HCT116 (cell line): ENCODE measurements around the gene TMEM135. TPM values are rescaled to one million over a fixed set of nuclear protein-coding genes. Genes with fewer than 3 reads are reported as not detected.

Experiments
- ATAC-seq: fragments of 200-7000 bp; cut with Tn5 transposase; 2 replicates; pipeline ENCODE4 v1.9.1; 2020; ENCODE audit warnings: mild to moderate bottlenecking, moderate library complexity
- BruUV-seq: library from RNA; stranded (reverse); fragments of 400-500 nt; replicated peaks from 2 replicates; lab custom pipeline; 2021; lab: Mats Ljungman, UMichigan
- CTCF ChIA-PET: fragments of 300-600 bp; sonication (Branson Sonifier 250); formaldehyde crosslinking; loops from one replicate; lab custom pipeline; 2021; ENCODE audit warnings: antibody characterized with exemption; lab: Charles Lee
- POLR2A ChIA-PET: fragments of 300-600, 350-600 bp; sonication (Branson Sonifier 250); formaldehyde crosslinking; loops from one replicate; lab custom pipeline; 2021; ENCODE audit warnings: antibody characterized with exemption; lab: Charles Lee
- RAD21 ChIA-PET, 2 experiments: fragments of 300-600 bp; sonication (Branson Sonifier 250); formaldehyde crosslinking; loops; one replicate each; lab custom pipeline; 2023; ENCODE audit warnings: low total read pairs in 2 of 2; ENCODE audit not compliant: uncharacterized antibody in 2 of 2, unreplicated experiment in 2 of 2, low non-redundant PET in 1 of 2; lab: Charles Lee
- DNase-seq: peaks from one replicate; pipeline ENCODE4 v3.0.0-alpha.2; 2010; ENCODE audit warnings: low read depth, low spot score
- H2AFZ ChIP-seq: fragments of 200-600 bp; shearing (Covaris generic), sonication (generic); 2 replicates; pipeline ENCODE4 v1.6.1; 2017; ENCODE audit warnings: low read depth, mixed run types, mixed read lengths, antibody characterized with exemption, low read length; ENCODE audit not compliant: poor library complexity, severe bottlenecking
- H3K27ac ChIP-seq: 2 replicates; pipeline ENCODE4 v1.5.1; 2012; ENCODE audit warnings: low read depth, low read length
- H3K27me3 ChIP-seq: fragments of 200-600 bp; sonication (generic); 2 replicates; pipeline ENCODE4 v1.6.1; 2016; ENCODE audit warnings: mixed run types, low read length, mixed read lengths; ENCODE audit not compliant: insufficient read depth
- H3K36me3 ChIP-seq, 2 experiments: fragments of 200-500 bp in 1 of 2; fragments of 200-600 bp in 1 of 2; sonication (Bioruptor generic) in 1 of 2; sonication (generic) in 1 of 2; 2 replicates each; pipeline versions ENCODE4 v1.5.1 to v1.6.1; 2014 to 2016; ENCODE audit warnings: low read length in 2 of 2, inconsistent platforms in 1 of 2, mixed read lengths in 1 of 2, mixed run types in 1 of 2; ENCODE audit not compliant: insufficient read depth in 2 of 2, control insufficient read depth in 1 of 2
- H3K4me1 ChIP-seq, 2 experiments: fragments of 200-600 bp in 1 of 2; sonication (generic) in 1 of 2; 2 replicates each; pipeline versions ENCODE4 v1.5.1 to v1.6.1; 2012 to 2017; ENCODE audit warnings: low read length in 2 of 2, inconsistent platforms in 1 of 2, mild to moderate bottlenecking in 1 of 2, mixed read lengths in 1 of 2, mixed run types in 1 of 2, moderate library complexity in 1 of 2; ENCODE audit not compliant: insufficient read depth in 2 of 2, control insufficient read depth in 1 of 2
- H3K4me2 ChIP-seq: fragments of 200-600 bp; sonication (generic); 2 replicates; pipeline ENCODE4 v1.6.1; 2017; ENCODE audit warnings: mixed run types, low read length, mixed read lengths
- H3K4me3 ChIP-seq, 2 experiments: fragments of 200-600 bp in 1 of 2; sonication (generic) in 1 of 2; replicated peaks in 1 of 2; 2 replicates each; pipeline ENCODE4 v1.5.1; 2011 to 2016; ENCODE audit warnings: low read length in 2 of 2, control low read depth in 1 of 2, low read depth in 1 of 2, mild to moderate bottlenecking in 1 of 2, mixed read lengths in 1 of 2, mixed run types in 1 of 2
- H3K79me2 ChIP-seq: fragments of 200-600 bp; sonication (generic); 2 replicates; pipeline ENCODE4 v1.6.1; 2017; ENCODE audit warnings: mild to moderate bottlenecking, mixed run types, low read length, moderate library complexity, mixed read lengths; ENCODE audit not compliant: insufficient read depth
- H3K9ac ChIP-seq: fragments of 200-600 bp; sonication (generic); 2 replicates; pipeline ENCODE4 v1.6.1; 2016; ENCODE audit warnings: low read length, mixed read lengths
- H3K9me2 ChIP-seq: fragments of 200-600 bp; sonication (generic), shearing (Covaris generic); 2 replicates; pipeline ENCODE4 v1.6.1; 2017; ENCODE audit warnings: mixed run types, mild to moderate bottlenecking, moderate library complexity; ENCODE audit not compliant: insufficient read depth
- H3K9me3 ChIP-seq, 2 experiments: fragments of 200-500 bp in 1 of 2; fragments of 200-600 bp in 1 of 2; sonication (Bioruptor generic) in 1 of 2; sonication (generic) in 1 of 2; 2 replicates each; pipeline ENCODE4 v1.6.1; 2014 to 2017; ENCODE audit warnings: low read length in 2 of 2, mixed read lengths in 2 of 2, inconsistent platforms in 1 of 2, low read depth in 1 of 2, mild to moderate bottlenecking in 1 of 2, mixed run types in 1 of 2, moderate library complexity in 1 of 2; ENCODE audit not compliant: control insufficient read depth in 1 of 2, insufficient read depth in 1 of 2
- H4K20me1 ChIP-seq: fragments of 200-600 bp; sonication (generic), shearing (Covaris generic); 2 replicates; pipeline ENCODE4 v1.6.1; 2017; ENCODE audit warnings: mixed run types, mild to moderate bottlenecking, moderate library complexity; ENCODE audit not compliant: insufficient read depth
- CBX3 ChIP-seq: IDR thresholded peaks from 2 replicates; pipeline ENCODE4 v1.6.1; 2012; ENCODE audit warnings: low read depth
- CEBPB ChIP-seq: IDR thresholded peaks from 2 replicates; pipeline ENCODE4 v1.6.1; 2012; ENCODE audit warnings: low read depth
- EZH2 ChIP-seq: fragments of 200-600 bp; sonication (generic); IDR thresholded peaks from 2 replicates; pipeline ENCODE4 v1.6.1; 2017; ENCODE audit warnings: antibody characterized with exemption, mixed run types
- FOSL1 ChIP-seq: IDR thresholded peaks from 2 replicates; pipeline ENCODE4 v1.6.1; 2012; ENCODE audit warnings: low read depth
- JUND ChIP-seq: IDR thresholded peaks from 2 replicates; pipeline ENCODE4 v1.6.1; 2012
- POLR2A ChIP-seq: IDR thresholded peaks from 2 replicates; pipeline ENCODE4 v1.7.0; 2011; ENCODE audit warnings: borderline replicate concordance; ENCODE audit not compliant: insufficient read depth, insufficient read length; ENCODE audit errors: extremely low read depth
- POLR2AphosphoS5 ChIP-seq: IDR thresholded peaks from 2 replicates; pipeline ENCODE4 v1.6.1; 2011; ENCODE audit warnings: mild to moderate bottlenecking, low read depth, low read length, moderate library complexity
- RAD21 ChIP-seq: IDR thresholded peaks from 2 replicates; pipeline ENCODE4 v1.6.1; 2012; ENCODE audit warnings: low read depth, mild to moderate bottlenecking
- SP1 ChIP-seq: IDR thresholded peaks from 2 replicates; pipeline ENCODE4 v1.6.1; 2012; ENCODE audit warnings: low read depth
- SRF ChIP-seq: IDR thresholded peaks from 2 replicates; pipeline ENCODE4 v1.6.1; 2012; ENCODE audit warnings: low read depth
- TCF7L2 ChIP-seq: IDR thresholded peaks from 2 replicates; pipeline ENCODE4 v1.7.0; 2011; ENCODE audit warnings: borderline replicate concordance, inconsistent platforms; ENCODE audit not compliant: insufficient read depth, insufficient read length; ENCODE audit errors: extremely low read depth
- YY1 ChIP-seq: IDR thresholded peaks from 2 replicates; pipeline ENCODE4 v1.6.1; 2011; ENCODE audit warnings: low read length, low read depth, moderate library complexity, mild to moderate bottlenecking; ENCODE audit not compliant: insufficient replicate concordance; ENCODE audit errors: extremely low read depth
- ZFX ChIP-seq: fragments of 450-650 bp; IDR thresholded peaks from 2 replicates; pipeline ENCODE4 v1.6.1; 2017
- ZNF274 ChIP-seq: fragments of 200-500 bp; sonication (Bioruptor generic); IDR thresholded peaks from 2 replicates; pipeline ENCODE4 v1.6.1; 2014; ENCODE audit warnings: mild to moderate bottlenecking, low read depth, low read length, inconsistent platforms
- intact Hi-C: fragments of 100-400 bp; cut with micrococcal nuclease; formaldehyde crosslinking; loops from 2 replicates; pipeline ENCODE4 v1.10.0; 2022
- total RNA-seq: library from RNA; stranded (reverse); gene quantifications from one replicate; pipeline ENCODE4 v1.2.1, GENCODE V29; 2021; ENCODE audit not compliant: unreplicated experiment
- TF ChIP-seq, protein P1 (sequence below): IDR thresholded peaks from 2 replicates; pipeline ENCODE4 v1.6.1; 2012
- TF ChIP-seq, protein P2 (sequence below), 3 experiments: fragments of 200-600 bp in 1 of 3; sonication (generic) in 1 of 3; IDR thresholded peaks in 2 of 3; conservative IDR thresholded peaks in 1 of 3; 2 replicates each; pipeline ENCODE4 v1.5.1; 2012 to 2017; ENCODE audit warnings: low read depth in 2 of 3, low read length in 2 of 3, antibody characterized with exemption in 1 of 3, borderline replicate concordance in 1 of 3, control low read depth in 1 of 3, mild to moderate bottlenecking in 1 of 3, mixed read lengths in 1 of 3, mixed run types in 1 of 3, moderate library complexity in 1 of 3; ENCODE audit not compliant: insufficient read depth in 1 of 3
- TF ChIP-seq, protein P3 (sequence below): IDR thresholded peaks from 2 replicates; pipeline ENCODE4 v1.6.1; 2012; ENCODE audit warnings: low read depth
- TF ChIP-seq, protein P4 (sequence below): IDR thresholded peaks from 2 replicates; pipeline ENCODE4 v1.6.1; 2011; ENCODE audit warnings: mild to moderate bottlenecking, low read length, moderate library complexity; ENCODE audit not compliant: insufficient replicate concordance; ENCODE audit errors: extremely low read depth

TMEM135 gene
- total RNA-seq, 1 experiment from 2014 or later: 50.6 TPM

DNA sequence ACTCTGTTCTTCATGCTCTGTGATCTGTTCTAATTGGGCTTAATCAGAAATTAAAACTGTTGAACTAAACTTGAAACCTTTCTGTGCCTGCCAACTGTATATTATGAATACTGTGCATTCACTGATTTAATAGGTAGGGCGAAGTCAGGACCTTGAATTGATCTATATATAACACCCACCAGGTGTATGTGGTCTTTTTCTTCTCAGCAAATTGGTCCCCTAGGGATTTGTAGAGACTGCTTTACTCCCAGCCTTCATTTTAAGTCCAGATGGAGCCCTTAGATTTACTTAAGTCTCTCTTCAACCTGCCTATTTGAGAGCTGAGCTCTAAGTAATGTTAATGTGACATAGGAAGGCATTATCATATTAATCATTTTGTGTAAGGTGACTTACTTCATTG lies 257.5 kb downstream of the TMEM135 start:
- intact Hi-C loops: no loop called here
- no peaks in the 10 kb centered on the region for H3K9me3 ChIP-seq
- CTCF ChIA-PET: no interaction called here
- H4K20me1 ChIP-seq: peaks cover 5% of the 10 kb centered on the region; the same call in 1 of the 2 replicates
- no TSS peak for BruUV-seq
- RAD21 ChIA-PET: no interaction called here
- no peak for TF ChIP-seq TCF7L2
- TF ChIP-seq SRF: no peak
- no peak for TF ChIP-seq CEBPB
- TF ChIP-seq, protein P1, sequence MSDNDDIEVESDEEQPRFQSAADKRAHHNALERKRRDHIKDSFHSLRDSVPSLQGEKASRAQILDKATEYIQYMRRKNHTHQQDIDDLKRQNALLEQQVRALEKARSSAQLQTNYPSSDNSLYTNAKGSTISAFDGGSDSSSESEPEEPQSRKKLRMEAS: no peak
- TF ChIP-seq, protein P2, sequence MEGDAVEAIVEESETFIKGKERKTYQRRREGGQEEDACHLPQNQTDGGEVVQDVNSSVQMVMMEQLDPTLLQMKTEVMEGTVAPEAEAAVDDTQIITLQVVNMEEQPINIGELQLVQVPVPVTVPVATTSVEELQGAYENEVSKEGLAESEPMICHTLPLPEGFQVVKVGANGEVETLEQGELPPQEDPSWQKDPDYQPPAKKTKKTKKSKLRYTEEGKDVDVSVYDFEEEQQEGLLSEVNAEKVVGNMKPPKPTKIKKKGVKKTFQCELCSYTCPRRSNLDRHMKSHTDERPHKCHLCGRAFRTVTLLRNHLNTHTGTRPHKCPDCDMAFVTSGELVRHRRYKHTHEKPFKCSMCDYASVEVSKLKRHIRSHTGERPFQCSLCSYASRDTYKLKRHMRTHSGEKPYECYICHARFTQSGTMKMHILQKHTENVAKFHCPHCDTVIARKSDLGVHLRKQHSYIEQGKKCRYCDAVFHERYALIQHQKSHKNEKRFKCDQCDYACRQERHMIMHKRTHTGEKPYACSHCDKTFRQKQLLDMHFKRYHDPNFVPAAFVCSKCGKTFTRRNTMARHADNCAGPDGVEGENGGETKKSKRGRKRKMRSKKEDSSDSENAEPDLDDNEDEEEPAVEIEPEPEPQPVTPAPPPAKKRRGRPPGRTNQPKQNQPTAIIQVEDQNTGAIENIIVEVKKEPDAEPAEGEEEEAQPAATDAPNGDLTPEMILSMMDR (IDR thresholded peaks at IDR 0.05 in 2 of 3, conservative IDR thresholded peaks at IDR 0.05 in 1 of 3; ENCODE audit: borderline replicate concordance in 1 of 3, insufficient read depth in 1 of 3, low read depth in 2 of 3, low read length in 2 of 3): no peak
- TF ChIP-seq, protein P3, sequence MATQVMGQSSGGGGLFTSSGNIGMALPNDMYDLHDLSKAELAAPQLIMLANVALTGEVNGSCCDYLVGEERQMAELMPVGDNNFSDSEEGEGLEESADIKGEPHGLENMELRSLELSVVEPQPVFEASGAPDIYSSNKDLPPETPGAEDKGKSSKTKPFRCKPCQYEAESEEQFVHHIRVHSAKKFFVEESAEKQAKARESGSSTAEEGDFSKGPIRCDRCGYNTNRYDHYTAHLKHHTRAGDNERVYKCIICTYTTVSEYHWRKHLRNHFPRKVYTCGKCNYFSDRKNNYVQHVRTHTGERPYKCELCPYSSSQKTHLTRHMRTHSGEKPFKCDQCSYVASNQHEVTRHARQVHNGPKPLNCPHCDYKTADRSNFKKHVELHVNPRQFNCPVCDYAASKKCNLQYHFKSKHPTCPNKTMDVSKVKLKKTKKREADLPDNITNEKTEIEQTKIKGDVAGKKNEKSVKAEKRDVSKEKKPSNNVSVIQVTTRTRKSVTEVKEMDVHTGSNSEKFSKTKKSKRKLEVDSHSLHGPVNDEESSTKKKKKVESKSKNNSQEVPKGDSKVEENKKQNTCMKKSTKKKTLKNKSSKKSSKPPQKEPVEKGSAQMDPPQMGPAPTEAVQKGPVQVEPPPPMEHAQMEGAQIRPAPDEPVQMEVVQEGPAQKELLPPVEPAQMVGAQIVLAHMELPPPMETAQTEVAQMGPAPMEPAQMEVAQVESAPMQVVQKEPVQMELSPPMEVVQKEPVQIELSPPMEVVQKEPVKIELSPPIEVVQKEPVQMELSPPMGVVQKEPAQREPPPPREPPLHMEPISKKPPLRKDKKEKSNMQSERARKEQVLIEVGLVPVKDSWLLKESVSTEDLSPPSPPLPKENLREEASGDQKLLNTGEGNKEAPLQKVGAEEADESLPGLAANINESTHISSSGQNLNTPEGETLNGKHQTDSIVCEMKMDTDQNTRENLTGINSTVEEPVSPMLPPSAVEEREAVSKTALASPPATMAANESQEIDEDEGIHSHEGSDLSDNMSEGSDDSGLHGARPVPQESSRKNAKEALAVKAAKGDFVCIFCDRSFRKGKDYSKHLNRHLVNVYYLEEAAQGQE: no peak
- no peak for TF ChIP-seq FOSL1
- TF ChIP-seq CBX3: no peak
- TF ChIP-seq JUND: no peak
- no peak for TF ChIP-seq RAD21
- TF ChIP-seq EZH2: no peak
- TF ChIP-seq POLR2A: no peak
- TF ChIP-seq ZNF274: no peak
- no peak for TF ChIP-seq SP1
- no peak for TF ChIP-seq YY1
- no peak for TF ChIP-seq POLR2AphosphoS5
- TF ChIP-seq, protein P4, sequence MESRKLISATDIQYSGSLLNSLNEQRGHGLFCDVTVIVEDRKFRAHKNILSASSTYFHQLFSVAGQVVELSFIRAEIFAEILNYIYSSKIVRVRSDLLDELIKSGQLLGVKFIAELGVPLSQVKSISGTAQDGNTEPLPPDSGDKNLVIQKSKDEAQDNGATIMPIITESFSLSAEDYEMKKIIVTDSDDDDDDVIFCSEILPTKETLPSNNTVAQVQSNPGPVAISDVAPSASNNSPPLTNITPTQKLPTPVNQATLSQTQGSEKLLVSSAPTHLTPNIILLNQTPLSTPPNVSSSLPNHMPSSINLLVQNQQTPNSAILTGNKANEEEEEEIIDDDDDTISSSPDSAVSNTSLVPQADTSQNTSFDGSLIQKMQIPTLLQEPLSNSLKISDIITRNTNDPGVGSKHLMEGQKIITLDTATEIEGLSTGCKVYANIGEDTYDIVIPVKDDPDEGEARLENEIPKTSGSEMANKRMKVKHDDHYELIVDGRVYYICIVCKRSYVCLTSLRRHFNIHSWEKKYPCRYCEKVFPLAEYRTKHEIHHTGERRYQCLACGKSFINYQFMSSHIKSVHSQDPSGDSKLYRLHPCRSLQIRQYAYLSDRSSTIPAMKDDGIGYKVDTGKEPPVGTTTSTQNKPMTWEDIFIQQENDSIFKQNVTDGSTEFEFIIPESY: no peak
- TF ChIP-seq ZFX: no peak
- H3K79me2 ChIP-seq: no peaks in the 10 kb centered on the region
- H3K9me2 ChIP-seq: no peaks in the 10 kb centered on the region
- POLR2A ChIA-PET: no interaction called here
- no peak overlapping the region for H3K9ac ChIP-seq
- H3K27me3 ChIP-seq: no peaks in the 10 kb centered on the region
- no peak overlapping the region for H3K4me2 ChIP-seq
- H3K4me1 ChIP-seq: no peaks in the 10 kb centered on the region
- no peak overlapping the region for H3K4me3 ChIP-seq
- DNase-seq (no peak), ATAC-seq (no peak)
- no peaks in the 10 kb centered on the region for H3K36me3 ChIP-seq
- no peak overlapping the region for H3K27ac ChIP-seq
- no peak overlapping the region for H2AFZ ChIP-seq
